K562 (cell line): ENCODE measurements around the gene ROM1. TPM values are rescaled to one million over a fixed set of nuclear protein-coding genes. Genes with fewer than 3 reads are reported as not detected.

Source experiments
- ADNP ChIP-seq: fragments of 200-800 bp; sonication (Bioruptor generic); IDR thresholded peaks from 2 replicates; pipeline ENCODE4 v1.6.1; 2016; ENCODE audit warnings: missing genetic modification characterization, missing compliant biosample characterization
- ARID1B ChIP-seq: fragments of 450-650 bp; IDR thresholded peaks from 2 replicates; pipeline ENCODE4 v1.6.1; 2016; ENCODE audit warnings: antibody characterized with exemption, mild to moderate bottlenecking, inconsistent platforms
- BDP1 ChIP-seq: IDR thresholded peaks from 3 replicates; pipeline ENCODE4 v1.6.1; 2011; ENCODE audit not compliant: insufficient read length, insufficient read depth
- CCAR2 ChIP-seq: fragments of 200-400 bp; formaldehyde crosslinking; IDR thresholded peaks from 2 replicates; pipeline ENCODE4 v1.6.1; 2017; ENCODE audit warnings: mild to moderate bottlenecking, low read depth, low read length
- E2F6 ChIP-seq, 2 experiments: IDR thresholded peaks; 2 replicates each; pipeline ENCODE4 v1.6.1; 2011; ENCODE audit warnings: borderline replicate concordance in 1 of 2, control low read depth in 1 of 2, low read depth in 1 of 2, low read length in 1 of 2, mild to moderate bottlenecking in 1 of 2, mixed read lengths in 1 of 2, moderate library complexity in 1 of 2; ENCODE audit not compliant: insufficient read depth in 1 of 2, insufficient read length in 1 of 2, poor library complexity in 1 of 2, severe bottlenecking in 1 of 2; ENCODE audit errors: extremely low read depth in 1 of 2
- EGR1 ChIP-seq: fragments of 450-650 bp; conservative IDR thresholded peaks from 2 replicates; pipeline ENCODE4 v1.6.1; 2017; ENCODE audit warnings: mild to moderate bottlenecking
- ELF2 ChIP-seq: fragments of 250-450 bp; sonication (Bioruptor Pico); IDR thresholded peaks from 2 replicates; pipeline ENCODE4 v1.5.0; 2021; ENCODE audit warnings: mild to moderate bottlenecking
- FOXK1 ChIP-seq: sonication (generic); formaldehyde crosslinking; IDR thresholded peaks from 2 replicates; pipeline ENCODE4 v1.8.0; 2022; ENCODE audit warnings: missing genetic modification reagents, mild to moderate bottlenecking, borderline replicate concordance
- HDAC2 ChIP-seq: fragments of 450-650 bp; IDR thresholded peaks from 2 replicates; pipeline ENCODE4 v1.6.1; 2016; ENCODE audit warnings: mild to moderate bottlenecking
- KDM2B ChIP-seq: fragments of 250-450 bp; sonication (Bioruptor Pico); IDR thresholded peaks from 2 replicates; pipeline ENCODE4 v1.8.0; 2021; ENCODE audit warnings: mild to moderate bottlenecking, moderate library complexity
- KLF13 ChIP-seq: fragments of 450-650 bp; IDR thresholded peaks from 2 replicates; pipeline ENCODE4 v1.6.1; 2016; ENCODE audit warnings: missing genetic modification characterization, low read depth, mild to moderate bottlenecking, missing compliant biosample characterization, moderate library complexity, borderline replicate concordance
- MIER1 ChIP-seq: fragments of 450-650 bp; IDR thresholded peaks from 2 replicates; pipeline ENCODE4 v1.6.1; 2016; ENCODE audit warnings: antibody characterized with exemption, mild to moderate bottlenecking, low read depth
- MTA1 ChIP-seq: fragments of 450-650 bp; IDR thresholded peaks from 2 replicates; pipeline ENCODE4 v1.6.1; 2017; ENCODE audit warnings: borderline replicate concordance
- MYBL2 ChIP-seq, 2 experiments: fragments of 450-650 bp in 1 of 2; sonication (generic) in 1 of 2; formaldehyde crosslinking in 1 of 2; IDR thresholded peaks; 2 replicates each; pipeline versions ENCODE4 v1.6.1 to v1.8.1; 2017 to 2022; ENCODE audit warnings: borderline replicate concordance in 1 of 2, inconsistent platforms in 1 of 2, low read depth in 1 of 2, mild to moderate bottlenecking in 1 of 2, missing genetic modification reagents in 1 of 2, moderate library complexity in 1 of 2
- MYC ChIP-seq, 2 experiments: fragments of 250-450 bp in 1 of 2; sonication (Bioruptor Pico) in 1 of 2; IDR thresholded peaks; 2 replicates each; pipeline versions ENCODE4 v1.5.1 to v1.6.1; 2012 to 2021; ENCODE audit warnings: low read depth in 2 of 2, borderline replicate concordance in 1 of 2, improper control_type of control experiment in 1 of 2, low read length in 1 of 2, mild to moderate bottlenecking in 1 of 2, moderate library complexity in 1 of 2
- NCOA6 ChIP-seq: fragments of 450-650 bp; IDR thresholded peaks from 2 replicates; pipeline ENCODE4 v1.6.1; 2017; ENCODE audit warnings: mild to moderate bottlenecking
- NCOR1 ChIP-seq: fragments of 450-650 bp; IDR thresholded peaks from 2 replicates; pipeline ENCODE4 v1.6.1; 2016; ENCODE audit warnings: mild to moderate bottlenecking, moderate library complexity
- NUFIP1 ChIP-seq: fragments of 450-650 bp; IDR thresholded peaks from 2 replicates; pipeline ENCODE4 v1.6.1; 2018; ENCODE audit not compliant: partially characterized antibody
- SAFB ChIP-seq: fragments of 200-400 bp; formaldehyde crosslinking; IDR thresholded peaks from 2 replicates; pipeline ENCODE4 v1.6.1; 2017; ENCODE audit warnings: low read depth, low read length, borderline replicate concordance
- SP2 ChIP-seq: IDR thresholded peaks from 2 replicates; pipeline ENCODE4 v1.6.1; 2011; ENCODE audit warnings: mild to moderate bottlenecking, low read depth, low read length, moderate library complexity; ENCODE audit not compliant: poor library complexity, severe bottlenecking; ENCODE audit errors: extremely low read depth
- TBL1XR1 ChIP-seq, 2 experiments: IDR thresholded peaks; 2 replicates each; pipeline ENCODE4 v1.6.1; 2012; ENCODE audit warnings: improper control_type of control experiment in 2 of 2, low read length in 2 of 2, mild to moderate bottlenecking in 1 of 2
- THRB ChIP-seq: fragments of 450-650 bp; formaldehyde crosslinking; conservative IDR thresholded peaks from 2 replicates; pipeline ENCODE4 v1.4.0; 2022; ENCODE audit warnings: mild to moderate bottlenecking, missing genetic modification characterization
- XRCC3 ChIP-seq: fragments of 450-650 bp; IDR thresholded peaks from 2 replicates; pipeline ENCODE4 v1.6.1; 2017; ENCODE audit warnings: mild to moderate bottlenecking, moderate library complexity
- ZNF263 ChIP-seq: sonication (generic); formaldehyde crosslinking; IDR thresholded peaks from 2 replicates; pipeline ENCODE4 v1.8.0; 2022; ENCODE audit warnings: mild to moderate bottlenecking, missing genetic modification reagents, borderline replicate concordance
- ZNF324 ChIP-seq: fragments of 250-450 bp; sonication (Bioruptor Pico); IDR thresholded peaks from 2 replicates; pipeline ENCODE4 v1.4.0; 2020; ENCODE audit warnings: mild to moderate bottlenecking
- ZNF408 ChIP-seq: fragments of 250-450 bp; sonication (Bioruptor Pico); IDR thresholded peaks from 2 replicates; pipeline ENCODE4 v1.4.0; 2020; ENCODE audit warnings: low read depth, mild to moderate bottlenecking, moderate library complexity
- ZNF76 ChIP-seq: fragments of 250-450 bp; sonication (Bioruptor Pico); IDR thresholded peaks from 2 replicates; pipeline ENCODE4 v1.4.0; 2020; ENCODE audit warnings: mild to moderate bottlenecking, moderate library complexity, borderline replicate concordance
- polyA plus RNA-seq, 8 experiments: library from polyadenylated mRNA; depleted of rRNA in 4 of 8; stranded (reverse) in 5 of 8; unstranded in 3 of 8; fragments of >200 nt; fragmentation: Nextera tagmentation in 2 of 8; fragmentation: Illumina TruSeq in 1 of 8; extraction: Ambion mirVana in 2 of 8; extraction: Trizol in 1 of 8; gene quantifications; 2 replicates each; pipeline versions ENCODE4 v1.2.1 to v1.2.3, GENCODE V29; 2011 to 2014; ENCODE audit warnings: inconsistent platforms in 1 of 8, missing spikeins in 1 of 8
- total RNA-seq, 7 experiments: library from RNA; depleted of rRNA in 6 of 7; stranded (reverse); fragments of >200 nt in 6 of 7; fragmentation: Illumina TruSeq in 2 of 7; extraction: Trizol in 2 of 7; gene quantifications; 2 replicates each; pipeline versions ENCODE4 v1.2.1 to v1.2.3, GENCODE V29; 2011 to 2021; ENCODE audit warnings: low replicate concordance in 1 of 7

ROM1 gene
- total and polyA plus RNA-seq, 9 of the 15 experiments (the other 6 are each of a cell fraction or from before 2014, with no cell fraction given), result 0.75 to 4.0 (median 2.6) TPM

GRCh38 chr11:62612366-62613290 is at the start of gene ROM1, which contains the start of gene EML3 (continued):
- TF ChIP-seq KLF13 (tag) (no peak), HDAC2 (no peak), TBL1XR1 (IDR thresholded peaks at IDR 0.05; ENCODE audit: low read length in 2 of 2) (no peak), NUFIP1 (no peak), EGR1 (peak; percentile 71), ZNF76 (CRISPR knock-in tag) (no peak), ZNF324 (CRISPR knock-in tag) (no peak), MYC (IDR thresholded peaks at IDR 0.05; ENCODE audit: low read depth, low read length) (peak; percentile 53; the same call in 1 of the 2 replicates), MYC (CRISPR knock-in tag; IDR thresholded peaks at IDR 0.05; ENCODE audit: borderline replicate concordance, low read depth) (no peak), THRB (CRISPR knock-in tag) (no peak), SP2 (no peak), XRCC3 (no peak), CCAR2 (no peak), NCOA6 (peak; percentile 81), KDM2B (CRISPR knock-in tag) (no peak), MIER1 (no peak), ARID1B (no peak), MYBL2 (IDR thresholded peaks at IDR 0.05; ENCODE audit: low read depth) (no peak), MYBL2 (CRISPR knock-in tag; IDR thresholded peaks at IDR 0.05; ENCODE audit: borderline replicate concordance) (no peak), NCOR1 (peak; percentile 54), MTA1 (no peak), E2F6 (IDR thresholded peaks at IDR 0.05; ENCODE audit: borderline replicate concordance in 1 of 2, extremely low read depth in 1 of 2, insufficient read depth in 1 of 2, insufficient read length in 1 of 2, low read depth in 1 of 2, low read length in 1 of 2, poor library complexity in 1 of 2, severe bottlenecking in 1 of 2) (peak in 1 of 2 experiments; percentile 62), ZNF263 (CRISPR knock-in tag) (no peak; the same call in 1 of the 2 replicates), SAFB (no peak), BDP1 (no peak), FOXK1 (no peak), ELF2 (CRISPR knock-in tag) (no peak), ZNF408 (no peak), ADNP (tag) (peak; percentile 83)
